GM12878 (cell line): ENCODE measurements around the gene SPPL3. TPM values are rescaled to one million over a fixed set of nuclear protein-coding genes. Genes with fewer than 3 reads are reported as not detected.

Source experiments
- ATAC-seq: fragments of 200-7000 bp; cut with Tn5 transposase; 3 replicates; pipeline ENCODE4 v1.9.1; 2020; ENCODE audit warnings: mild to moderate bottlenecking, moderate library complexity
- BruUV-seq: library from RNA; stranded (reverse); fragments of 400-500 nt; replicated peaks from 2 replicates; lab custom pipeline; 2021; lab: Mats Ljungman, UMichigan
- CTCF ChIA-PET: fragments of 300-600 bp; sonication (Branson Sonifier 250); formaldehyde crosslinking; extraction: SDS; loops from one replicate; lab custom pipeline; 2021; ENCODE audit warnings: inconsistent platforms; lab: Yijun Ruan, JAX
- POLR2A ChIA-PET: fragments of 350-600 bp; formaldehyde crosslinking; extraction: SDS; loops from one replicate; lab custom pipeline; 2021; ENCODE audit warnings: inconsistent platforms; lab: Charles Lee
- RAD21 ChIA-PET: fragments of 300-600 bp; sonication (Branson Sonifier 250); formaldehyde crosslinking; loops from one replicate; lab custom pipeline; 2023; ENCODE audit warnings: antibody characterized with exemption; ENCODE audit not compliant: unreplicated experiment; lab: Charles Lee
- SMC1A ChIA-PET: fragments of 300-600 bp; sonication (Branson Sonifier 250); formaldehyde crosslinking; loops from one replicate; lab custom pipeline; 2023; ENCODE audit not compliant: unreplicated experiment, uncharacterized antibody; lab: Charles Lee
- DNase-seq: peaks from one replicate; pipeline ENCODE4 v3.0.0-alpha.2; 2011; ENCODE audit warnings: low read depth, low spot score
- FAIRE-seq: peaks from 3 replicates; lab custom pipeline; 2011; peaks lifted over from hg19 to GRCh38; lab: Jason Lieb, UNC
- H2AFZ ChIP-seq: 2 replicates; pipeline ENCODE4 v1.6.0; 2011; ENCODE audit warnings: low read depth, low read length, control low read depth; ENCODE audit not compliant: control insufficient read depth
- H3K27ac ChIP-seq: 2 replicates; pipeline ENCODE4 v1.5.1; 2011; ENCODE audit warnings: control low read depth; ENCODE audit not compliant: control insufficient read depth, insufficient read depth
- H3K27me3 ChIP-seq, 2 experiments: replicated peaks in 1 of 2; 2 replicates each; pipeline versions ENCODE4 v1.6.0 to v1.6.1; 2011; ENCODE audit warnings: low read length in 1 of 2; ENCODE audit not compliant: control insufficient read depth in 2 of 2, insufficient read depth in 2 of 2
- H3K36me3 ChIP-seq, 2 experiments: 2 replicates each; pipeline ENCODE4 v1.5.1; 2011; ENCODE audit warnings: low read length in 1 of 2; ENCODE audit not compliant: control insufficient read depth in 2 of 2, insufficient read depth in 2 of 2
- H3K4me1 ChIP-seq: 2 replicates; pipeline ENCODE4 v1.6.1; 2011; ENCODE audit warnings: mild to moderate bottlenecking, low read length, moderate library complexity, mixed read lengths; ENCODE audit not compliant: control insufficient read depth, insufficient read depth
- H3K4me2 ChIP-seq: 2 replicates; pipeline ENCODE4 v1.6.0; 2011; ENCODE audit warnings: control low read depth; ENCODE audit not compliant: control insufficient read depth, insufficient read depth
- H3K4me3 ChIP-seq: fragments of 200-600 bp; sonication (generic); 2 replicates; pipeline ENCODE4 v1.5.1; 2016
- H3K79me2 ChIP-seq: 2 replicates; pipeline ENCODE4 v1.6.0; 2011; ENCODE audit warnings: low read length; ENCODE audit not compliant: control insufficient read depth, insufficient read depth
- H3K9ac ChIP-seq: 2 replicates; pipeline ENCODE4 v1.8.0; 2011; ENCODE audit warnings: low read length, control low read depth, mixed read lengths; ENCODE audit not compliant: control insufficient read depth, insufficient read depth
- H3K9me3 ChIP-seq: replicated peaks from 3 replicates; pipeline ENCODE4 v1.5.1; 2011; ENCODE audit warnings: mild to moderate bottlenecking, low read length; ENCODE audit not compliant: control insufficient read depth, insufficient read depth
- H4K20me1 ChIP-seq: 2 replicates; pipeline ENCODE4 v1.6.0; 2011; ENCODE audit not compliant: control insufficient read depth, insufficient read depth
- ATF7 ChIP-seq: fragments of 450-650 bp; IDR thresholded peaks from 2 replicates; pipeline ENCODE4 v1.6.1; 2016; ENCODE audit warnings: low read depth, mild to moderate bottlenecking
- BHLHE40 ChIP-seq, 2 experiments: fragments of 450-650 bp in 1 of 2; IDR thresholded peaks; 2 replicates each; pipeline ENCODE4 v1.6.1; 2011 to 2017; ENCODE audit warnings: low read depth in 2 of 2, borderline replicate concordance in 1 of 2, improper control_type of control experiment in 1 of 2, low read length in 1 of 2, mild to moderate bottlenecking in 1 of 2
- CBFB ChIP-seq: IDR thresholded peaks from 2 replicates; pipeline ENCODE4 v1.6.1; 2016; ENCODE audit warnings: antibody characterized with exemption, low read depth
- CREB1 ChIP-seq: IDR thresholded peaks from 2 replicates; pipeline ENCODE4 v1.6.1; 2012; ENCODE audit warnings: low read depth, mild to moderate bottlenecking, inconsistent platforms
- DPF2 ChIP-seq: fragments of 450-650 bp; IDR thresholded peaks from 2 replicates; pipeline ENCODE4 v1.6.1; 2017; ENCODE audit warnings: mild to moderate bottlenecking
- FOS ChIP-seq: IDR thresholded peaks from 3 replicates; pipeline ENCODE4 v1.6.1; 2011; ENCODE audit warnings: borderline replicate concordance; ENCODE audit not compliant: insufficient read length; ENCODE audit errors: extremely low read depth
- IKZF1 ChIP-seq: fragments of 450-650 bp; conservative IDR thresholded peaks from 2 replicates; pipeline ENCODE4 v1.6.1; 2017; ENCODE audit warnings: antibody characterized with exemption, mild to moderate bottlenecking
- NFYA ChIP-seq: IDR thresholded peaks from 2 replicates; pipeline ENCODE4 v1.6.1; 2011; ENCODE audit warnings: low read depth, mild to moderate bottlenecking, low read length, improper control_type of control experiment, borderline replicate concordance
- NR2C1 ChIP-seq: fragments of 450-650 bp; IDR thresholded peaks from 2 replicates; pipeline ENCODE4 v1.6.1; 2017; ENCODE audit warnings: antibody characterized with exemption, mild to moderate bottlenecking, moderate library complexity
- RUNX3 ChIP-seq: IDR thresholded peaks from 2 replicates; pipeline ENCODE4 v1.6.1; 2012; ENCODE audit warnings: low read length, inconsistent platforms
- SIN3A ChIP-seq: IDR thresholded peaks from 2 replicates; pipeline ENCODE4 v1.6.1; 2012; ENCODE audit warnings: low read depth, low read length, improper control_type of control experiment
- SMARCA5 ChIP-seq: fragments of 450-650 bp; IDR thresholded peaks from 2 replicates; pipeline ENCODE4 v1.6.1; 2017; ENCODE audit warnings: mild to moderate bottlenecking
- SUPT20H ChIP-seq: IDR thresholded peaks from 2 replicates; pipeline ENCODE4 v1.6.1; 2011; ENCODE audit warnings: low read depth, mild to moderate bottlenecking, low read length, moderate library complexity, borderline replicate concordance; ENCODE audit not compliant: control insufficient read depth
- TAF1 ChIP-seq: IDR thresholded peaks from 2 replicates; pipeline ENCODE4 v1.6.1; 2011; ENCODE audit warnings: mild to moderate bottlenecking, low read depth, low read length, borderline replicate concordance
- ZNF384 ChIP-seq: IDR thresholded peaks from 2 replicates; pipeline ENCODE4 v1.6.1; 2012; ENCODE audit warnings: low read depth, mild to moderate bottlenecking, low read length, improper control_type of control experiment, borderline replicate concordance
- ZNF622 ChIP-seq: fragments of 450-650 bp; IDR thresholded peaks from 2 replicates; pipeline ENCODE4 v1.6.1; 2017; ENCODE audit warnings: mild to moderate bottlenecking, inconsistent platforms
- WGBS: methylation state at CpG from one replicate; pipeline ENCODE4 v1.1.6; 2016; ENCODE audit warnings: low lambda C conversion rate; ENCODE audit not compliant: insufficient replicate concordance, insufficient coverage; ENCODE audit errors: missing lambda C conversion rate; 5-methylcytosine and 5-hydroxymethylcytosine counted together
- in situ Hi-C: fragments of 300-500 bp; cut with MboI; formaldehyde crosslinking; loops from 9 replicates; pipeline ENCODE4 v1.14.3; 2018; ENCODE audit warnings: mixed read lengths
- intact Hi-C: fragments of 100-400 bp; cut with micrococcal nuclease; formaldehyde crosslinking; loops from one replicate; pipeline ENCODE4 v1.14.2; 2022; ENCODE audit not compliant: unreplicated experiment
- polyA plus RNA-seq, 11 experiments: library from polyadenylated mRNA; depleted of rRNA in 4 of 11; unstranded in 6 of 11; stranded (reverse) in 5 of 11; fragments of >200 nt; fragmentation: Nextera tagmentation in 4 of 11; fragmentation: Illumina TruSeq in 1 of 11; extraction: Ambion mirVana in 4 of 11; extraction: Trizol in 1 of 11; gene quantifications; 1 replicate in 1 of 11; 2 replicates in 10 of 11; pipeline versions ENCODE4 v1.2.1 to v1.2.3, GENCODE V29; 2011 to 2016; ENCODE audit warnings: inconsistent platforms in 2 of 11, missing spikeins in 2 of 11, low read depth in 1 of 11
- total RNA-seq, 4 experiments: library from RNA; depleted of rRNA in 3 of 4; stranded (reverse); fragments of >200 nt in 3 of 4; fragmentation: Illumina TruSeq in 1 of 4; extraction: Trizol in 1 of 4; gene quantifications; 2 replicates each; pipeline versions ENCODE4 v1.2.1 to v1.2.3, GENCODE V29; 2013 to 2021
- TF ChIP-seq, protein P1 (sequence below): fragments of 450-650 bp; IDR thresholded peaks from 2 replicates; pipeline ENCODE4 v1.6.1; 2014; ENCODE audit warnings: mild to moderate bottlenecking

SPPL3 gene
- total and polyA plus RNA-seq, 10 of the 15 experiments (the other 5 are each of a cell fraction or from before 2014, with no cell fraction given): 4.3 to 45.5 (median 11.7) TPM

DNA sequence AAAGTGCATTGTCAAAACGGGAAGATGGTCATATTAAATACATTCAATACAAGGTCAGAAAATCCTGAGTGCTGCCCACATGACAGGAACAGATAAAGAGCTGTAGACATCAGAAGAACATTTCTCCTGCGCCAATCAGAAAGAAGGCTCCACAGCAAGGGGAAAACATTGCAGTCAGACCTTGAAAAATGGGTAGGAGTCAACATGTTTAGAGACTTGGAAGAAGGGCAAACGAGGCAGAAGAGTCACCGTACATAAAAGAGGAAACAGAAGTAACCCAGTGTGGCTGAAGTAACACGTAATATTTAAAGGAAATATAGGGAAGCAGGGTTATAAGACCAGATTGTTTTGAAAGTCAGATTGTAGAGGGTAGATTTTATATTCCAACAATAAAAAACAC is 11.9 kb downstream of the SPPL3 start:
- FAIRE-seq: no peak
- POLR2A ChIA-PET: interaction anchor here (0.7 to 1.9 kb wide), 4 partner anchors 9 to 1152 kb away, joined by 5 to 14 read pairs (median 8); no protein-coding TSS in a partner anchor

More for the DNA sequence above, 11.9 kb downstream of the SPPL3 start:
- H3K27ac ChIP-seq: no peak overlapping the region
- BruUV-seq: no TSS peak
- WGBS: 33% methylated on average over 5 of the region's 5 CpGs
- intact Hi-C loops (no loop called here), in situ Hi-C loops (no loop called here)
- H3K4me2 ChIP-seq: no peak overlapping the region
- no peak overlapping the region for H3K9ac ChIP-seq
- SMC1A ChIA-PET: interaction anchor here (1.0 to 2.7 kb wide), 5 partner anchors 10 to 58 kb away, joined by 3 to 14 read pairs (median 5); no protein-coding TSS in a partner anchor
- TF ChIP-seq CBFB (no peak), IKZF1 (no peak), SIN3A (no peak), ZNF384 (no peak), ATF7 (no peak), SMARCA5 (no peak), BHLHE40 (IDR thresholded peaks at IDR 0.05; ENCODE audit: borderline replicate concordance in 1 of 2, low read depth in 2 of 2, low read length in 1 of 2) (no peak), FOS (no peak), NR2C1 (no peak), SUPT20H (no peak), NFYA (no peak), DPF2 (no peak), CREB1 (no peak), RUNX3 (no peak), ZNF622 (no peak), TAF1 (no peak)
- TF ChIP-seq, protein P1, sequence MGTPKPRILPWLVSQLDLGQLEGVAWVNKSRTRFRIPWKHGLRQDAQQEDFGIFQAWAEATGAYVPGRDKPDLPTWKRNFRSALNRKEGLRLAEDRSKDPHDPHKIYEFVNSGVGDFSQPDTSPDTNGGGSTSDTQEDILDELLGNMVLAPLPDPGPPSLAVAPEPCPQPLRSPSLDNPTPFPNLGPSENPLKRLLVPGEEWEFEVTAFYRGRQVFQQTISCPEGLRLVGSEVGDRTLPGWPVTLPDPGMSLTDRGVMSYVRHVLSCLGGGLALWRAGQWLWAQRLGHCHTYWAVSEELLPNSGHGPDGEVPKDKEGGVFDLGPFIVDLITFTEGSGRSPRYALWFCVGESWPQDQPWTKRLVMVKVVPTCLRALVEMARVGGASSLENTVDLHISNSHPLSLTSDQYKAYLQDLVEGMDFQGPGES: no peak
- ATAC-seq (no peak), DNase-seq (no peak)
- no peaks in the 10 kb centered on the region; the same call in 2 of the 3 replicates for H3K9me3 ChIP-seq
- H3K4me1 ChIP-seq: peaks cover 2% of the 10 kb centered on the region
- H3K27me3 ChIP-seq: no peaks in the 10 kb centered on the region
- RAD21 ChIA-PET: no interaction called here
- H3K4me3 ChIP-seq: no peak overlapping the region
- H3K79me2 ChIP-seq: peaks cover 67% of the 10 kb centered on the region
- no peaks in the 10 kb centered on the region; the same call in 1 of the 2 replicates for H4K20me1 ChIP-seq
- no peak overlapping the region for H2AFZ ChIP-seq
- H3K36me3 ChIP-seq: peaks cover 0 to 3% of the 10 kb centered on the region in 2 experiments; a peak in 1 of 4 replicates
- CTCF ChIA-PET: interaction anchor here (1.2 to 2.1 kb wide), 2 partner anchors 17 to 80 kb away, joined by 3 to 6 read pairs; no protein-coding TSS in a partner anchor
